Measurements from ENCODE around the gene PTPRT.

GRCh38 chr20:42429761-42430458, 759.8 kb downstream of the PTPRT start:
- no peak for TF ChIP-seq POLR2AphosphoS5 (IDR thresholded peaks at IDR 0.05; ENCODE audit: low read depth)
- no peak for TF ChIP-seq CTCF (conservative IDR thresholded peaks at IDR 0.05; ENCODE audit: low read depth in 2 of 2)
- no peak for TF ChIP-seq EZH2phosphoT487 (IDR thresholded peaks at IDR 0.05; ENCODE audit: unreplicated experiment)
- no peak for TF ChIP-seq ZNF462 (CRISPR knock-in tag; IDR thresholded peaks at IDR 0.05)
- TF ChIP-seq JUNB (IDR thresholded peaks at IDR 0.05; ENCODE audit: unreplicated experiment), result no peak
- TF ChIP-seq REST (IDR thresholded peaks at IDR 0.05; ENCODE audit: unreplicated experiment), result no peak
